NCI-H345 (cell line): ENCODE measurements around the gene CPEB2.

Experiments used
- DNase-seq: peaks from one replicate; lab custom pipeline; 2025; lab: John Stamatoyannopoulos, UW

The CPEB2 gene

DNA sequence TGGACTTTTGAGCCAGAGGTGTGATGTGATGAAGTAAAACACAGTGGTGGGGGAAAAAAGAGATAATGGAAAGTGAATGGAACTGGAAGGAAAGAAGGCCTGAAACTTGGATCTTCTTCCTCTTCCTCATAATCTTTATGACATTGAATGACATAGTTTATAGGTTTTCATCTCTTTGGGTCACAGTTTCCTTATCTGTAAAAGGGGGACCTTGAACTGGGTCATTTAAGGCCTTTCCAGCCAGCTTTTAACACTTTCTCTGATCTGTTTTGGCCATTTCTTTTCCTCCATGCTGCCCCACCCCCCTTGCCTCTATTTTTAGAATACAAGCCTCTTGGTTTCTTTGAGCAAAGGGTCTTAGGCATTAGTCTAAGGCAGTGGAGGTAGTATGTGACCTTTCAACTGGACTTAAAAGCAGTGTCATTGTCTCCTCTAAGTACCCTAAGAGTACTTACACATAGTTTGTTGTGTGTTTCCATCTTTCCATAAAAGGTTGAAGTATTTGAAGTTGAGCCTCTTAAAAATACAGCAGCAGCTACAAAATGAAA lies 7.8 kb downstream of the CPEB2 start:
- no peak for DNase-seq

DNA sequence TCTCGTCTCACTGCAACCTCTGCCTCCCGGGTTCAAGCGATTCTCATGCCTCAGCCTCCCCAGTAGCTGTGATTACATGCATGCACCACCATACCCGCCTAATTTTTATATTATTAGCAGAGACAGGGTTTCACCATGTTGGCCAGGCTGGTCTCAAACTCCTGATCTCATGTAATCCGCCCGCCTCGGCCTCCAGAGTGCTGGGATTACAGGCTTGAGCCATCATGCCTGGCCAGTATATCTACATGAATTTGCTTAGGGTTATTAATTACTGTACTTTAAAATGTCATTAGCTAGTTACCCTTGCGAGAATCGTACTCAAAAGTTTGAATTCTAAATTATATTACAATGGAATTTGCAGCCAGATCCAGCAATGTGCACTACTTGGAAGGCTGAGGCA lies 8.9 kb downstream of the CPEB2 start:
- DNase-seq: no peak

DNA sequence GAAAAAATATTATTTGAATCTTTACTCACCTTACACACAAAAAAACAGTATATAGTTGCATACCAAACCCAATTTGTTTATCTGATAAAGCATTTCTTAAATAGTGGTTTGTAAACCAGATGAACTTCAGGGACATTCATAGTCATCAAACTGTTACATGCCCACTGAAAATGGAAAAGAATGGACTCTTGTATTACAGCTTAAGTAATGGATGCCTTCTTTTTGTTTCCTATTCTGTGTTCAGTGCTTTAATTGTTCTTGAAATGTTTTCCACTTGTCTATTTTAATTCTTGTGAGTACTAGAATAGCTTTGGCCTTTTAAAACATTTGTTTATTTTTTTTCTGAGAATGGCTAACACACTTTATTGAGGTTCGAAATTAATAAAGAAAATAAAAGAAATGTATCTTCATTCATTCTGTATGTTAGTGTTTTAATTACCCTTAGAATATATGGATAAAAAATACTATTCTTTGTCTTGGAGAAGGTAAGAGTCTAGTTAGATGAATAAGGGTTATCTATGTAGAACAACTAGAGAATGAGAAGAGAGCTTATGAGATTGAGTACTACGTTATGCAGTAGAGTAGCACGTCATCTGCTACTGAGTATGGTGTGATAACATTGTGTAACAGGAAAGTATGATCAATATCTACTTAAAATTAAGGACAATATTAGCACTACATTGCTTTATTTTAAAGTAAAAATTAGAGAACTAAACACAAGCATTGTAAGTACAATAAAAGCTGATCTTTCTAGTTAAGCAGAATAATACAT lies 9.9 kb downstream of the CPEB2 start:
- no peak for DNase-seq

DNA sequence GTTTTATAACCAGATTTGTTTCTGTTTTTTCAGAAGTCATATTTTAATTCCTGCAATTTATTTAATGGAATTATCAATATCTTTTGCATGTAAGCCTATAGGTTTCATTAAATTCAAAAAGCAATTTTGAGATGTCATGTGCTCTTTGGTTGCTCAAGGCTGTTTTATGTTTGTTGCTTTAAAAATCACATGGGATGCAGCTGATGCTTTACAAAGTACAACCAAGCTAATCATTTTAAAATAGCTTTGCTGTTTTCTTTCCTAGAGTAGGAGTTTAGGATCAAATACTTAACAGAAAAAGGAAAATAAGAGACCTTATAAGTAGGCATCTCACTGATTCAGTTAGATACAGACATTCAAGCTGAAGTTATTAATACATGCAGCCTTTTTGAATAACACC lies 11.3 kb downstream of the CPEB2 start:
- no peak for DNase-seq

DNA sequence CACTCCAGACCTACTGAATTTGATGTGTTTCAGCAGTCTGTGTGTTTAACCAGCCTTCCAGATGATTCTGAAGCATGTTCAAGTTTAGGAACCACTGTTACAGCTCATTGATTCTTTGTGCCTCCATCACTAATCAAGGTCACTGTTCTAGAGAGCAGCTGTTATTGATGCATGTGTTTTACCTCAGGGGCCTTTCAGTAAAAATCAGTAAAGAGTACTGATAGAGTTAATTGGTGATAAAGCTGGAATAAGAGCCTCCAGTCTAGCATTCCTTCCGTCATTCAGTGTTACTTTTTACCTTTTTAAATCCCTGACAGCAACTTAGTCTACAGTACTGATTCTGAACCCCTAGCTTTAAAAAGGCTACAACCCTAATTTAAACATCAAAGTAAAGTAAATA lies 12.9 kb downstream of the CPEB2 start:
- no peak for DNase-seq

DNA sequence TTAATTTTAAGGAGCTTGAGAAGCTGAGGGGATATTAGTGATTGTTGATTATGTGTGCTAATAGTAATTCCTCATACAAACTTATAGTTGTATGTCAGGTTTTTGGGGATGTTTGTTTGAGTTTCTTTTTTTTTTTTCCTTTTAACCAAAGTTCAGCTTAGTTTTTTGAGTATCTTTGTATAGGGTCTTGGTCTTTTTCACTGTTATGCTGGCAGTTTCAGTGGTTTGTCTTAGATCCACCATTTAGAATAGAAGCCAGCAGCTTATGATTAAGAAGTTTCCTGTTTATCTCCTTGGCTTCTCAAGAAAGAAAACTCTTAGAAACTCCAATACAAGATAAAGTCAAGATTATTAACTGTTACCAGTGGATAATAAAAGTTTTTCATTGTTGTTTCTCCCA lies 16.1 kb downstream of the CPEB2 start:
- no peak for DNase-seq

DNA sequence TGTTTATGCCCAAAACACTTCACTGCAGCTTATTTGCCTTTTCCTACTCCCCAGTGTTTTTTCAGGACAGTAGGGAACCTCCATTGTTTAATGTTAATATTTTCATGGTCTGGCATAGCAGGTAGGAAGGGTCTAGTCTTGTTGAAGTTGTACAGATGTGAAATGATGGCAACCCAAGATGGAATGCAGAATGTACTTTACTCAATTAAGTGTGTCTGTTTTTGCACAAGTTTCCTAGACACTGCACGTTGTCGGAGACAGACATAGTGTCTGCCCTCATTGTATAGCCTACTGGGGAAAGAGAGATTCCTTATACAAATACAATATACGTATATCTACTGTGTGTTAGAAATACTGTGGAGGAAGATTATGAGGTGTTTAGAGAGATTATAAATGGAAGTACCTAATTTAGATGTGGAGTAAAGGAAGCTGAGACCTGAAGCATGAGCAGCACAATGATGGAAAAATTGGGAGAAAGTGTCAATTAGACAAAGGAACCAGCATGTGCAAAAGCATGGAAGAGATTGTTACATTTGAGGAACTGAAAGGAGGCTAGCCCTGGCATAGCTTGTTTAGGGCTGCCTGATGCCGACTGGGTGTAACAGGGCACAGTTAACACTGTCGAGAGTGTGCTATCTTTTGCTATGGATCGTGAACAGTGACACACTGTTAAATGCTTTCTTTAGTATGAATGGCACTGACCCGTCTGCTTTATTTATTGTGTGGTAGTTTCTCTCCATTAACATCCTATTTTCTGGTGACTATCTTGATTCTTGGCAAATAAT lies 18.4 kb downstream of the CPEB2 start:
- DNase-seq: no peak

DNA sequence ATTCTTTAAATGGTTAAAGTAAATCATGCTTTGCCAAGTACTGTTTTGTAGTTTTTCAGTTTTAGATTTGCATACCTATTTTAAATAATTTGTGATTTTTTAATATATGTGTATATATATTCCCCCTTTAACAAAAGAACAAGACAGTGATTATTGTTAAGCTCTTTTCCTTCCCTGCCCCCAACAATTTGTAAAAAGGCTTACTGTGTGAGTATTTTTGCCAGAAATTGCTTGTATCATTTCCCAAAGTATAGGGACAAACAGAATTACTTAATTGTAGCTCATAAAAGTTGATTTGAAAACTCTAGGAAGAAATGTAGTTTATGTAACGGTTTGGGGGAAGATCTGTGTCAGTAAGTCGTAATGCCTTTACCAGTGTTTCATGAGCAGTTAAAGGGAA lies 19.0 kb downstream of the CPEB2 start:
- no peak for DNase-seq

DNA sequence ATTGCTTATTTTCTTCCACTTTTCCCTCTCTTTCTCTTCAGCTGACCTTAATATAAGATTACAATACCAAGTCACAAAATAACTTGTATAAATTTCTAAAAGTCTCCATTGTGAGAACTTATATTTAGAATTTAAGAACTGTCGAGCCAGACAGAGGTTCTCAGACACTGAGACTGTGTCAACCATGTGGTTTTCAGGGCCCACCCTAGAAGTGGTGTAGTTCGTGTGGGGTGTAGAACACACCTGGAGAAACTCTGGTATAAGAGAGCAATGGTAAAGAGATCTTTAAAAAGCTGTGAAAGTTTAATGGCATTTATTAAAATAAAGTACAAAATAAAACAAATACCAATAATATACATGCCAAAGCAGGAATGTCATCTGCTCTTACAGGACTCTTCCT lies 19.7 kb downstream of the CPEB2 start:
- DNase-seq: no peak

DNA sequence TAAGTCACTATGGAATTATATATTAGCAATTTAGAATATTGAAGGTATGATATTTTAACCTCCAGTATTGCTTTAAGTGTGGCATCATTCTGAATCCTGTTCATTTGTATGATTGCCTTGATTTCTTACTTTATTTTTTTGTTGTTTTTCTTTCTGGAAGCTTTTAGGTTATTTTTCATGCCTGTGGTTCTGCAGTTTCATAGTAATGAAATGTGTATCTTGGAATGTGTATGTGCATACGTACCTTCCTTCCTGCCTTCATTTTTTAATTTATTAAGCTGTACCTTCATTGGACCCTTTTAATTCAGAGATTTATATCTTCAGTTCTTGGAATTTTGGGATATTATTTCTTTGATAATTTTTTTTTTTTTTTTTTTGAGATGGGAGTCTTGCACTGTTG lies 22.1 kb downstream of the CPEB2 start:
- DNase-seq: no peak

DNA sequence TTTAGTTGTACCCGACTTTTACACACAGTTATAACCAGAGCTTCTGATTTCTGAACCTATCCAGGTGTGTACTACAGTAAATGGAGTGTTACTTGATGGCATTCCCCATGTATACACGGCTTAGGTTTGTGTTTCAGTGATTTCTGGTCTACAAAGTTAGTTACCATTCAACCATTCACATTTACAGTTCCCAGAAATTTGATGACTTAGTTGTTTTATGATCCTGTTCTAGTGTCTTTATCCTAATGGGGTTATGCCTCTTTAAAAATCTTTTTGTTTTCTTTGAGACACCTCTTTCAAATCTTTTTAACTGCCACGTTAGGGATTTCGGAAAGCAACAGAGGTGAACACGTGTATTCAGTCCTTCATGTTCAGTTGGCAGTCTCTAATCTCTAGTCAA lies 23.4 kb downstream of the CPEB2 start:
- no peak for DNase-seq

DNA sequence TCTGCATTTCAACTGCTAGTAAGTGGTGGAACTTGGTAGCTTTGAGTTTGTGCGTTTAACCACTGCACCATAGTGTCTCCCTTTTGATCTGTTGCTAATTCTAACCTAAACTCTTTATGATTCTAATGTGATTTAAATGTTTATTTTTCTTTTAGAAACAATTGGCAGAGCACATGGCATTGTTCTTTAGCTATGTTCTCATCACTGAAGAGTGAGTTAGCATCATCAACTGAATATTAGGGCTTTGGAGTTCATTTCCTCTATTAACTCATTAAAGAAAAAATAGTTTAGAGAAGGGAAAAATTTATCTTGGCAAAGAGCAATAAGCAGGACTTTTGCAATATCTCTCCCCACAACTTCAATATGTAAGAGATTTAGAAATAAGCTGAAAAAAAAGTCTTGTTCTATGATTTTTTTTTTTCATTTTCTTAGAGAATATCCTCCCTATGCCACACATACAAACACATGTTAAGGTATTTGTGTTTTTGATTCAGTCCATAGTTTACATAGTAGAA lies 25.7 kb downstream of the CPEB2 start:
- no peak for DNase-seq

DNA sequence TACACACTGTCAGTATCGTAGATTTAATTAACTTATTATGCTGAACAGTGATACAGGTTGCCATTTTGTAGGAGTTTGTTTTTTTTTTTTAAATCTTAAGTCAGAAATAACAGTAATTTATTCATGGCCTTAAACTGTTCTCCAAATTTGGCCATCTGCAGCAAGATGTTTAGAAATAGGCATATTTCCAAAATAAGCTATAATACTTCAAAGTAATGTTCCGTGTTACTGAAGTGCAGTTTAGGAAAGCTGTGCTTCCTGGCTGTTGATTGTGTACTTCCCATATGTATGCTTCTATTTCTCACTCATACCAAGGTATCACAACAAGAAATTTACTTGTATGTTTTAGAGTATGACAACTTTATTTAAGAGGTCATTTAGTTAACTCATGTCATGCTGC lies 28.9 kb downstream of the CPEB2 start:
- DNase-seq: no peak

DNA sequence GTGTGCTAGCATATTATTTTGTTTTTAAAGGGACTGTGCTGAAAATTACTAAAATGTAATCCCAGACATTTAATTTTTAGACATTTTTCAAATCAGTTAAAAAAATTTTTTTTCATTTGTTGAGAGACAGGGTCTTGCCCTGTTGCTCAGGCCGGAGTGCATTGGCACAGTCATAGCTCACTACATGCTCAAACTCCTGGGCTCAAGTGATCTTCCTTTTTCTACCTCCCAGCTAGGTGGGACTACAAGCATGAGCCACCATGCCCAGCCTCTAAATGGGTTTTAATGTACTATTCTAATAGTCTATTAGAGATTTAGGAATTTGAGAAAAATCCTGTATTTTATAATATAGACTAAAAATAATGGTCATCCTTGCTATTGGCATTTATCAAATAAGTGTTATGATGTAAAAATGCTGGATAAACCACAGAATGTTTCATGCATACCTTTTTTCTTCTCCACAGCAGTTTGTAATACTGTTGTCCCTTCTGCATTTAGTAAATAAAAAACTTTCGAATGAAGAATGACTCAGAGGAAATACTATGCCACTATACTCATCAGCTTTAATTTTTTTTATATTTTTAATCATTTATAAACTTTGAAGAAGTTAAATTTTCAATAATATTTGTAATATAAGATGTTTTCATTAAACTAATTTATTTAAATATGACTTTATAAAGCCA lies 29.9 kb downstream of the CPEB2 start:
- no peak for DNase-seq

DNA sequence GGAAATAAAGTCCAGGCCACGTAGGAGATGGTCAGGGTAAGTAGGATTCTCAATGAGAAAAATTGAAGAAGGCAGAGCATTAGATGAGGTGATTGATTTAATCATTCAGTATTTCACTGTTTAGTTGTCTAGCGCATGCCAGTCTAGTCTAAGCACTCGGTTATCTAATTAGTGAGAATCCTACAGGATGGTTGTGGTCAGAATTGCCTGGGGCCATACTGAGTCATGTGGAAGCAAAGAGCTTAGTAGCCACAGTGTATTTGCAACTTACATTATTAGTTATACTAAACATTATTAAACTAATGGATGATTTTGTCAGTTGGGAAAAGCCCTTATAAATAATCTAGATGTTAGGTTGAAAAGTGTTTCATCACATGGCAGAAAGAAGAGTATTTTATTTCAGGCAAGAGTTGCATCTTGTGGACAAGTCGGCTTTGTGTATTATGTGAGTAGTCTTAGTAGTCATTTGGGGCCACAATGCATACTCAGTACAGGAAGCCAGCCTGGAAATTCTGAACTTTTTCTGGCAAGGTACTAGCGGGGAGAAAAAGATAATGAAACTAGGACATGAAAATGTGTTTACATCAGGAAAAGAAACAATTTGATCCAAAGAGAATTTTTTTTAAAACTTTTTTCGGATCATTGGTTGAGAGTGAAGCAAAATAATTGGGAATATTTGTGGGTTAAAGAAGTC lies 31.9 kb downstream of the CPEB2 start:
- DNase-seq: no peak

DNA sequence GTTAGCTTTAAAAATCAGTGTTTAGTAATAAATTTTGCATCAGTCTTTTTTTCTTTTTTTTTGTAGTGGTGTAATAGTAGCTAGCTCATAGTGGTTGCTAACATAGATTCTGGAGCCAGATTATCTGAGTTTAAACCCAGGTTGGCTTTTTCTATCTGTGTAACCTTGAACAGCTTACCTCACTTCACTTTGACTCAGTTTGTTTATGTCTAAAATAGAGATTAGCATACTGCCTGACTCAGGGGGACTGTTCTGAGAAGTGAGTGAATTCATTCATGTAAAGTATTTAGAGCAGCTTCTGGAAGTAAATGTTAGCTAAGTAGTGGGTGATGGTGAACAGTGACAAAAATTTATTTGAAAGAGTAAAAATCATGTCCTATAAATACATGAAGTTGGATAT lies 32.9 kb downstream of the CPEB2 start:
- DNase-seq: no peak

DNA sequence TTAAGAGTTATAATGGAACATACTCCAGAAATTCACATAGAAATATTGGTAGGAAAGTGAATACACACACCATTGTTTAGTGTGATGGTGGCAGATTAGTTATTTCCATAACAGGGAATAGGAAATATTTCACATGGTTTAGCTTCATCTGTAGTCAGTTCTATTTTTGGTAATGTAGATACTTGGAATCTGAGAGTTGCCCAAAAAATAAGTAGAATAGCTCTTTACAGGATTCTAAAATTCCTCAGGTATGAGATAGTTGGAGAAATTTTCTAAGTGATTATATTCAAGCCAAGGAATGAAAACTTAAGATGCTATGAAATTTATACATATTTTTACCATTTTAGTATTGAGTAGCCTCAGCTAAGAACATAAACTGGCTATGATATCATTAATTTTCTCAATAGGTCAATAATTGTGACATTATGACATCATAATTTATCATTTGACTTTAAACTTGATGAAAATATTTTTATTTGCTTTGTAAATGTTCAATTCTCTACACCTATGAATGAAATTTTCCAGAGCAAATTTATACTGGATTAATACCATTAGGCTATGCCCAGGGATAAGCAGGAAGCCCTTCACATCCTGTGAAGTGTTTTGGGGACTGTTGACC lies 35.8 kb downstream of the CPEB2 start:
- DNase-seq: no peak

DNA sequence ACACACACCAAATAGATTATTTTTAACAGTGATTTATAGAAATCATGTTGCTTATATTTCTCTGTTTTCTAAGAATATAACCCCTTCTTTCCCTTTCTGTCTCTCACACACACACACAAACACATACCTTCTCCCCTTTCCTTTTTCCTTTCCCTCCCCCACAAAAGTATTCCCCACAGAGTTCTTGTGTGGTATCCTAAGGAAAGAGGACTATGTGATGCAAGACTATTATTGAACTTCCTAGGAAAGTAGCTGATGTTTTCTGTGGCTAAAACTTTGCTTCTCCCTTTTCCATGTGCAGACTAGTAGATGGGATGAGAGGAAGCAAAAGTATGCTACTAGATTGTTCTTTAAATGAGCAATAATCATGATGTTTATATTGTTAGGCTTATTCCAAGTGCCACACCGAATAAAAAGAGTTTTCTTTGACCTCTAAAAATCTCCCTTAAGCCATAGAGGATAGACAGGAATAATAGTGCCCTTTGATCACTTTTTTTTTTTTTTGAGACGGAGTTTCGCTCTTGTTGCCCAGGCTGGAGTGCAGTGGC lies 38.7 kb downstream of the CPEB2 start:
- no peak for DNase-seq

DNA sequence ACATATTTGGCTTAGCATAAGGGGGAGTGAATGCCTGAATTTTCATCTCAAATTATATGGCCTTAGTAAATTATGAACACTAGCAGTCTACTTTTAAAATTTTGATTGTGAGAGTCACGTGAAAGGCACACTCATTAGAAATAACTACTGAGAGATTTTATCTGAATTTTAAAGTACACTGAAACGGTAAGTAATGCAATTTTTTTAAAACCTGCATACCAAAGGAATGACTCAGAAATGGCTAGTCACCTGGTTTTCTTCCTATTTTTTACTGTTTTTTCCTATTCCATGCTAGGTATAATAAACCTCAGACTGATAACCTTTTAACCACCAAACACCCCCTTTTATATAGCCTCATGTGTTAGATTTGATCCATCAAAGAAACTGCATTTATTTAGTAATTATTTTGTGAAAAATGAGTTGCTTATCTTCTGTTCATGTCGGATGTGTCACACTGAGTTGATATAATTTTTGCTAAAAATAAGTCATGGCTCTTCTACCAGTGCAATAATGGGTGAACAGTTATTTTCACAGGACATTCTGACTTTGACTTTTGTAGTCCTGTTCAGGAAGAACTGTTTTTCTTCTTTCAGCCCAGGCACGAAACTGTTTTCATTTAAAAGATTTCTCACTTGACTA lies 40.4 kb downstream of the CPEB2 start:
- DNase-seq: no peak

DNA sequence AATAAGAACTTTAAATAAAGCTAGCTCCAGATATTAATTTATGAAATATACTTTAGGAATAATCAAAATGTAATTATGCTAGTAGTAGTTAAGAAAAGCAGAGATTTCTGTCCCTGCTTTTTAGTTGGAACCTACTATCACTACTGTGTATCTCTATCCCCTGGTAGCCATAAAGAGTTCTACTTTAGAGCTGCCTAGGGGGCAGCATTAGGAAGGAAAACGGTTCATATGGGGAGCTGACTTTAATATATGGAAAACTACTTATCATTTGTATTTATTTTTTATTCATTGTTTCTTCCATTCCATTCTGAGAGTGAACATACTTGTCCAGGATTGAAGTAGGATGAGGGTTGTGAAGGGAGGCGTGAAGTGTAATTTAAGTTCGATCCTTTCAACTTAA lies 40.9 kb downstream of the CPEB2 start:
- DNase-seq: no peak

DNA sequence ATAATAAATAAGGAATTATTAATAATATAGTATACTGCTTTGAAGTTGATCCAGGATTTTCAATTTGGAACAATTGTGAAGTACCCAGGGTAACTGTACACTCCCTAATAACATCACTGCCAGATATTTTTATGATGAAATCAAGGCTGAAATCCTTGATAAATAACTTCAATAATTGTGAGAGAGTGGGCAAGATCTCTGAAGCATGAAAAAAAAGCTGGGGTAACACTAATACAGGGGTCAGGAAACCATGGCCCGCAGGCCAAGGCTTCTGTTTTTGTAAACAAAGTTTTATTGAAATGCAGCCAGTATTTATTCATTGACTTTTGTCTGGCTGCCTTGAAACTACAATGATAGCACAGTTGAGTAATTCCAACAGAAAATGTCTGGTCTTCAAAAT lies 41.6 kb downstream of the CPEB2 start:
- no peak for DNase-seq
